ENCODE data around the gene SSR3. TPM values are rescaled to one million over a fixed set of nuclear protein-coding genes. Genes with fewer than 3 reads are reported as not detected.

The SSR3 gene
- total and polyA plus RNA-seq, 2 of the 8 experiments (the other 6 are each of a cell fraction or from before 2014, with no cell fraction given) = 92.7 to 208 TPM

GRCh38 chr3:156495816-156496215, 59.1 kb downstream of the SSR3 start:
- Histone ChIP-seq H3K4me2 (ENCODE audit: insufficient read depth in 1 of 2, low read depth in 2 of 2, low read length in 2 of 2) (no peak overlapping the region), H3K27me3 (replicated peaks in 1 of 4; ENCODE audit: control insufficient read depth in 3 of 4, extremely low read depth in 1 of 4, insufficient read depth in 3 of 4, low read length in 3 of 4) (no peaks in the 10 kb centered on the region), H3K79me1 (ENCODE audit: low read depth, low read length) (no peaks in the 10 kb centered on the region), H3K23me2 (ENCODE audit: low read depth, low read length) (no peaks in the 10 kb centered on the region), H2BK5ac (ENCODE audit: low read depth, low read length) (no peak overlapping the region), H4K8ac (ENCODE audit: extremely low read depth, insufficient read depth, low read length) (no peak overlapping the region), H3K4ac (replicated peaks; ENCODE audit: insufficient read length, low read depth, low read length) (no peak overlapping the region), H3K4me1 (replicated peaks in 1 of 4; ENCODE audit: control insufficient read depth in 3 of 4, insufficient read depth in 4 of 4, low read length in 3 of 4) (no peaks in the 10 kb centered on the region), H2BK120ac (replicated peaks; ENCODE audit: low read depth, low read length) (no peak overlapping the region), H3K4me3 (ENCODE audit: extremely low read depth in 1 of 4, insufficient read depth in 2 of 4, low read depth in 3 of 4, low read length in 4 of 4) (no peak overlapping the region), H3K9me3 (ENCODE audit: insufficient read depth in 2 of 2, low read depth in 1 of 2, low read length in 1 of 2) (peaks cover 0 to 4% of the 10 kb centered on the region in 2 experiments; a peak in 1 of 4 replicates), H3K23ac (ENCODE audit: insufficient read length) (no peak overlapping the region), H4K91ac (replicated peaks; ENCODE audit: insufficient read length, low read length) (no peak overlapping the region), H3K18ac (ENCODE audit: extremely low read depth, low read length) (no peak overlapping the region), H4K20me1 (replicated peaks in 1 of 2; ENCODE audit: control insufficient read depth in 1 of 2, insufficient read depth in 2 of 2, low read length in 2 of 2) (no peaks in the 10 kb centered on the region), H2BK12ac (ENCODE audit: low read depth, low read length) (no peak overlapping the region), H3K14ac (ENCODE audit: insufficient read length) (no peak overlapping the region), H3K56ac (replicated peaks; ENCODE audit: insufficient read length, low read depth, low read length) (no peak overlapping the region), H3K79me2 (ENCODE audit: control insufficient read depth in 1 of 2, insufficient read depth in 2 of 2, low read length in 2 of 2) (no peaks in the 10 kb centered on the region), H2BK20ac (ENCODE audit: low read length) (no peak overlapping the region), H4K5ac (ENCODE audit: insufficient read length, low read depth, low read length) (no peak overlapping the region), H3K36me3 (ENCODE audit: control insufficient read depth in 2 of 4, insufficient read depth in 4 of 4, low read length in 3 of 4) (no peaks in the 10 kb centered on the region), H2AFZ (ENCODE audit: low read length) (no peak overlapping the region), H2BK15ac (ENCODE audit: low read length) (no peak overlapping the region), H2AK5ac (ENCODE audit: low read depth, low read length) (no peak overlapping the region), H3K9ac (replicated peaks in 1 of 4; ENCODE audit: extremely low read depth in 1 of 4, low read depth in 3 of 4, low read length in 3 of 4) (no peak overlapping the region), H3K27ac (ENCODE audit: low read depth, low read length) (no peak overlapping the region)
- DNase-seq (ENCODE audit: low read depth in 1 of 2, low spot score in 2 of 2) = no peak
- WGBS, 2 experiments (ENCODE audit: extremely low coverage in 1 of 2, insufficient coverage in 1 of 2, insufficient read length in 1 of 2, insufficient replicate concordance in 2 of 2, low coverage in 1 of 2, low lambda C conversion rate in 2 of 2, missing lambda C conversion rate in 1 of 2) = 85% methylated on average over 1 of the region's 1 CpG; no CpG with 5 or more reads in 1 of the 2 experiments
- POLR2A ChIA-PET (ENCODE audit: partially characterized antibody) = no interaction called here
- no peak for FAIRE-seq
- CTCF ChIA-PET (ENCODE audit: partially characterized antibody) = no interaction called here
- TF ChIP-seq EGR1 (IDR thresholded peaks at IDR 0.05; ENCODE audit: borderline replicate concordance, low read depth, low read length) (no peak), USF2 (IDR thresholded peaks at IDR 0.05; ENCODE audit: low read length) (no peak), RXRA (IDR thresholded peaks at IDR 0.05; ENCODE audit: insufficient read depth, low read depth, low read length) (no peak), TAF1 (IDR thresholded peaks at IDR 0.05; ENCODE audit: low read depth, low read length) (no peak), ATF2 (IDR thresholded peaks at IDR 0.05; ENCODE audit: low read length) (no peak), TCF12 (IDR thresholded peaks at IDR 0.05; ENCODE audit: low read depth, low read length) (no peak), RFX5 (IDR thresholded peaks at IDR 0.05; ENCODE audit: borderline replicate concordance, low read depth, low read length) (no peak), SRF (IDR thresholded peaks at IDR 0.05; ENCODE audit: low read depth, low read length) (no peak), EZH2 (IDR thresholded peaks at IDR 0.05; ENCODE audit: low read depth, low read length, severe bottlenecking) (no peak)
